GM23338 (cell line): ENCODE data around the gene CDK14. TPM values are rescaled to one million over a fixed set of nuclear protein-coding genes. Genes with fewer than 3 reads are reported as not detected.

ENCODE experiments used
- ATAC-seq: fragments of 200-7000 bp; cut with Tn5 transposase; 3 replicates; pipeline ENCODE4 v1.9.1; 2020
- DNase-seq: peaks from one replicate; pipeline ENCODE4 v3.0.0-alpha.2; 2015; ENCODE audit warnings: low spot score
- H2AFZ ChIP-seq: fragments of 200-600 bp; sonication (generic); 2 replicates; pipeline ENCODE4 v1.8.0; 2016; ENCODE audit warnings: antibody characterized with exemption, mild to moderate bottlenecking, moderate library complexity
- H3F3A ChIP-seq: fragments of 200-600 bp; sonication (generic); replicated peaks from 2 replicates; pipeline ENCODE4 v1.8.0; 2017; ENCODE audit warnings: antibody characterized with exemption, mixed run types, low read depth
- H3K27ac ChIP-seq: fragments of 200-600 bp; sonication (generic); 2 replicates; pipeline ENCODE4 v1.6.1; 2016; ENCODE audit warnings: low read depth
- H3K27me3 ChIP-seq: fragments of 200-600 bp; sonication (generic); 2 replicates; pipeline ENCODE4 v1.8.0; 2016; ENCODE audit warnings: mild to moderate bottlenecking, mixed run types, moderate library complexity; ENCODE audit not compliant: insufficient read depth
- H3K36me3 ChIP-seq: fragments of 200-600 bp; sonication (generic); 2 replicates; pipeline ENCODE4 v1.8.0; 2016; ENCODE audit warnings: mild to moderate bottlenecking; ENCODE audit not compliant: insufficient read depth
- H3K4me1 ChIP-seq: fragments of 200-600 bp; sonication (generic); 2 replicates; pipeline ENCODE4 v1.8.0; 2016; ENCODE audit warnings: mild to moderate bottlenecking, moderate library complexity; ENCODE audit not compliant: insufficient read depth
- H3K4me2 ChIP-seq: fragments of 200-600 bp; sonication (generic); 2 replicates; pipeline ENCODE4 v1.7.1; 2017; ENCODE audit warnings: mixed run types
- H3K4me3 ChIP-seq: fragments of 200-600 bp; sonication (generic); 2 replicates; pipeline ENCODE4 v1.6.1; 2016; ENCODE audit warnings: mixed run types
- H3K79me2 ChIP-seq: fragments of 200-600 bp; sonication (generic); replicated peaks from 2 replicates; pipeline ENCODE4 v1.8.0; 2017; ENCODE audit warnings: mild to moderate bottlenecking; ENCODE audit not compliant: insufficient read depth
- H3K9me2 ChIP-seq: fragments of 200-600 bp; sonication (generic); 2 replicates; pipeline ENCODE4 v1.8.0; 2017; ENCODE audit not compliant: insufficient read depth
- H4K20me1 ChIP-seq: fragments of 200-600 bp; sonication (generic); replicated peaks from 2 replicates; pipeline ENCODE4 v1.8.0; 2017; ENCODE audit warnings: mild to moderate bottlenecking; ENCODE audit not compliant: insufficient read depth
- H3K27ac Mint-ChIP-seq: 2 replicates; pipeline ENCODE4 v1.8.0; 2020; ENCODE audit warnings: inconsistent platforms, mild to moderate bottlenecking, moderate library complexity, mixed read lengths
- H3K27me3 Mint-ChIP-seq: 3 replicates; pipeline ENCODE4 v1.8.0; 2022; ENCODE audit warnings: low read depth, mild to moderate bottlenecking, moderate library complexity, mixed read lengths, inconsistent platforms; ENCODE audit not compliant: insufficient read depth, poor library complexity
- H3K36me3 Mint-ChIP-seq: 3 replicates; pipeline ENCODE4 v1.8.0; 2021; ENCODE audit warnings: low read depth, mild to moderate bottlenecking, inconsistent platforms, moderate library complexity, mixed read lengths
- H3K4me1 Mint-ChIP-seq: 3 replicates; pipeline ENCODE4 v1.8.0; 2020; ENCODE audit warnings: mild to moderate bottlenecking, inconsistent platforms, mixed read lengths
- H3K4me3 Mint-ChIP-seq: 3 replicates; pipeline ENCODE4 v1.8.0; 2021; ENCODE audit warnings: moderate library complexity, mild to moderate bottlenecking, inconsistent platforms, mixed read lengths
- H3K9me3 Mint-ChIP-seq: 3 replicates; pipeline ENCODE4 v1.8.0; 2020; ENCODE audit warnings: moderate library complexity, mild to moderate bottlenecking, inconsistent platforms, mixed read lengths
- CTCF ChIP-seq, 2 experiments: fragments of 200-600 bp in 1 of 2; sonication (generic) in 1 of 2; conservative IDR thresholded peaks; 2 replicates each; pipeline versions ENCODE4 v1.5.1 to v1.6.1; 2016 to 2017; ENCODE audit warnings: antibody characterized with exemption in 2 of 2, low read depth in 2 of 2, mild to moderate bottlenecking in 2 of 2, moderate library complexity in 1 of 2
- ETS1 ChIP-seq: IDR thresholded peaks from 2 replicates; pipeline ENCODE4 v1.6.1; 2016; ENCODE audit warnings: antibody characterized with exemption
- JUNB ChIP-seq: IDR thresholded peaks from one replicate; pipeline ENCODE4 v1.6.1; 2016; ENCODE audit warnings: antibody characterized with exemption; ENCODE audit not compliant: unreplicated experiment
- STAT1 ChIP-seq: IDR thresholded peaks from one replicate; pipeline ENCODE4 v1.6.1; 2016; ENCODE audit warnings: antibody characterized with exemption; ENCODE audit not compliant: unreplicated experiment
- ZNF331 ChIP-seq: fragments of 250-450 bp; sonication (Bioruptor Pico); IDR thresholded peaks from 2 replicates; pipeline ENCODE4 v1.5.0; 2020; ENCODE audit warnings: low read depth, mild to moderate bottlenecking, moderate library complexity
- ZNF462 ChIP-seq: fragments of 250-450 bp; sonication (Bioruptor Pico); IDR thresholded peaks from 2 replicates; pipeline ENCODE4 v1.5.0; 2020; ENCODE audit warnings: mild to moderate bottlenecking, moderate library complexity
- polyA plus RNA-seq: library from polyadenylated mRNA; unstranded; fragments of >200 nt; fragmentation: Nextera tagmentation; extraction: Ambion mirVana; gene quantifications from 2 replicates; pipeline ENCODE4 v1.2.1, GENCODE V29; 2016
- total RNA-seq: library from RNA; depleted of rRNA; stranded (reverse); fragments of >200 nt; shearing (Covaris generic); gene quantifications from 2 replicates; pipeline ENCODE4 v1.2.3, GENCODE V29; 2014

CDK14 gene
- total and polyA plus RNA-seq, 2 experiments from 2014 or later: 11.2 to 24.0 TPM

GRCh38 chr7:91185771-91186170 is 589.6 kb downstream of the CDK14 start (continued):
- no peak for TF ChIP-seq ZNF462 (CRISPR knock-in tag)
- TF ChIP-seq ZNF331 (CRISPR knock-in tag): no peak
- TF ChIP-seq ETS1: no peak
- no peak for TF ChIP-seq STAT1

GRCh38 chr7:91187061-91187460 is 590.9 kb downstream of the CDK14 start:
- Mint-ChIP-seq H3K27me3 (peaks cover 1% of the 10 kb centered on the region), H3K4me3 (no peak overlapping the region), H3K4me1 (peaks cover 5% of the 10 kb centered on the region; the same call in 1 of the 3 replicates), H3K36me3 (no peaks in the 10 kb centered on the region), H3K27ac (no peak overlapping the region), H3K9me3 (no peaks in the 10 kb centered on the region)
- Histone ChIP-seq H3K4me1 (no peaks in the 10 kb centered on the region), H3K9me2 (no peaks in the 10 kb centered on the region), H3K4me2 (no peak overlapping the region), H2AFZ (no peak overlapping the region), H3F3A (no peaks in the 10 kb centered on the region), H3K27ac (no peak overlapping the region), H3K79me2 (no peaks in the 10 kb centered on the region), H4K20me1 (no peaks in the 10 kb centered on the region), H3K36me3 (no peaks in the 10 kb centered on the region), H3K4me3 (no peak overlapping the region), H3K27me3 (no peaks in the 10 kb centered on the region)
- DNase-seq (no peak), ATAC-seq (no peak)
- no peak for TF ChIP-seq ZNF462 (CRISPR knock-in tag)
- TF ChIP-seq CTCF (conservative IDR thresholded peaks at IDR 0.05; ENCODE audit: low read depth in 2 of 2): no peak
- no peak for TF ChIP-seq STAT1
- TF ChIP-seq JUNB: no peak
